HUES64 (cell line): ENCODE measurements around the gene RNF214.

ENCODE experiments used
- H3K27ac ChIP-seq: 2 replicates; pipeline ENCODE4 v1.7.0; 2013; ENCODE audit warnings: low read depth, low read length, inconsistent platforms
- H3K27me3 ChIP-seq: 2 replicates; pipeline ENCODE4 v1.6.1; 2013; ENCODE audit warnings: mild to moderate bottlenecking, low read length; ENCODE audit not compliant: insufficient read depth
- H3K36me3 ChIP-seq: 2 replicates; pipeline ENCODE4 v1.6.1; 2013; ENCODE audit warnings: mild to moderate bottlenecking, low read length; ENCODE audit not compliant: insufficient read depth
- H3K4me1 ChIP-seq: 2 replicates; pipeline ENCODE4 v1.6.1; 2013; ENCODE audit warnings: mild to moderate bottlenecking, low read length, moderate library complexity; ENCODE audit not compliant: insufficient read depth
- H3K4me3 ChIP-seq: 2 replicates; pipeline ENCODE4 v1.5.1; 2013; ENCODE audit warnings: mild to moderate bottlenecking, low read length, moderate library complexity
- H3K9ac ChIP-seq: 2 replicates; pipeline ENCODE4 v1.6.1; 2013; ENCODE audit warnings: mild to moderate bottlenecking, low read depth, low read length
- H3K9me3 ChIP-seq: 2 replicates; pipeline ENCODE4 v1.6.1; 2013; ENCODE audit warnings: low read depth, low read length; ENCODE audit not compliant: insufficient read depth
- WGBS: fragments of 150-250, 120-280 bp; methylation state at CpG from one replicate; pipeline ENCODE4 v1.1.7; 2013; ENCODE audit warnings: missing lambda C conversion rate; 5-methylcytosine and 5-hydroxymethylcytosine counted together

Gene RNF214

DNA sequence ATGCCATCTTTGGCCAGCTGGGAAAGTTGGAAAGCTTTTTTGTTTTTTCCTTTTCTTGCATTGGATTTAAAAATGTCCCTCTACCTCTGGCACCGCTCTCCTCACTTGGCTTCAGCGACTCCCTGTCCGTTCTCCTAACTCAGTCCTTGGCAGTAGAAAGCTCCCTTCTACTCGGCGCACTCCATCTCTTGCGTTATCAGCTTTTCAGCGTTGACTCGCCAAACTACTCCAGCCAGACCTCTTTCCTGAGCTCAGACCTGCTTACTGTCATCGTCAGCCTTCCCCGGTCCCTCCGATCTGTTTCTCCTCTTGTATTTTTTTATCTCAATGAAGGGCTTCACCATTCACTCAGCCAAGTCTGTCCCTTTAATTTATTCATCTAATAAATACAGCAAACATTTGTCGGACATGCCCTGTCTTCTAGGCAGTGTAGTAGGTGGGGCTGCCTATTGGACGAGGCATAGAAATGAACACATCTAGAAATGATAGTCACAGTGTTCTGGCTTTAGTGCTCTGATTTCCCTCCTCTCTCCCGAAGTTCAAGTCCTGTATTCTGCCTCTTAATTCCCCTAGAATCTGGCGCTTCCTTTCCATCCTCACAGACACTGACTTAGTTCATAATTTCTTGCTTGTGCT is 96.0 kb downstream of the RNF214 start:
- H3K4me3 ChIP-seq: peak overlapping the region; percentile 81
- H3K9ac ChIP-seq: peak overlapping the region; percentile 77
- H3K27me3 ChIP-seq: peaks cover 5% of the 10 kb centered on the region; the same call in 1 of the 2 replicates
- no peaks in the 10 kb centered on the region for H3K9me3 ChIP-seq
- no peaks in the 10 kb centered on the region for H3K36me3 ChIP-seq
- H3K4me1 ChIP-seq: peaks cover 6% of the 10 kb centered on the region; the same call in 1 of the 2 replicates
- no peak overlapping the region for H3K27ac ChIP-seq
- 31% methylated on average over 15 of the region's 15 CpGs for WGBS

DNA sequence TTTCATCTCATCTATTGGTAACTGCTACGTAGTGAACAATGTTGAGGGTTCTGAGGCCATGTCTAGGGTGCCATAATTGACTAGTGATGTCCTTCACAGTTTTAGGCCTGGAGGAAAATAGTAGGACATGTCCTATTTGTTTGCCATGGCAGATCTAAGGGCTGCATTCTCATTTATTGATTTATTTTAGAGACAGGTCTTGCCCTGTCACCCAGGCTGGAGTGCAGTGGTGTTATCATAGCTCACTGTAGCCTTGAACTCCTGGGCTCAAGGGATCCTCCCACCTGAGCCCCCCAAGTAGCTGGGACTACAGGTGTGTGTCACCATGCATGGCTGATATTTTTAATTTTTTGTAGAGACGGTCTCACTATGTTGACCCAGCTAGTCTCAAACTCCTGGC is 100.4 kb downstream of the RNF214 start:
- no peak overlapping the region for H3K4me3 ChIP-seq
- H3K36me3 ChIP-seq: no peaks in the 10 kb centered on the region
- H3K9ac ChIP-seq: no peak overlapping the region; the same call in 1 of the 2 replicates
- H3K9me3 ChIP-seq: no peaks in the 10 kb centered on the region
- H3K27ac ChIP-seq: no peak overlapping the region
- H3K4me1 ChIP-seq: peaks cover 6% of the 10 kb centered on the region; the same call in 1 of the 2 replicates
- 75% methylated on average over 2 of the region's 2 CpGs for WGBS
- peaks cover 5% of the 10 kb centered on the region; the same call in 1 of the 2 replicates for H3K27me3 ChIP-seq

DNA sequence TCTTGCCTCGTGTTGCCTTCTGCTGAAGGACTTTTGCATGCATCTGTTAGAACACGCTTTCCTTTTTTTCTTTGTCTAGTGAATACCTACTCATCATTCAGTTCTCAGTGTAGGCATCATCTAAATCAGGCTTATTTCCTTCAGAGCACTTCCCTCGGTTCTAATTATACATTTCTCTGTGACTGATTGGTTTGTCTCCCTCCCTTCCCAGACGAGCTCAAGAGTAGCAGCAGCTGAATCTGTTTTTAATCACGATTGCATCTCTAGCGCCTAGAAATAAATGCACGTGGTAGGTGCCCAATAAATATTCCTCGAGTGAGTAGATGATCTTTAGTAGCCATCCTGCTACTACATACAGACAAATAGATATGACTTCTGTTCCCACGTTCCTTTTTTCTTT is 101.4 kb downstream of the RNF214 start:
- Histone ChIP-seq H3K27me3 (peaks cover under 1% of the 10 kb centered on the region; the same call in 1 of the 2 replicates), H3K9me3 (no peaks in the 10 kb centered on the region), H3K4me3 (no peak overlapping the region), H3K27ac (no peak overlapping the region), H3K9ac (no peak overlapping the region), H3K36me3 (0 out of 2 replicates have a peak, but pooled peaks cover 4% of the 10 kb centered on the region), H3K4me1 (peaks cover under 1% of the 10 kb centered on the region; the same call in 1 of the 2 replicates)
- 92% methylated on average over 9 of the region's 9 CpGs for WGBS

DNA sequence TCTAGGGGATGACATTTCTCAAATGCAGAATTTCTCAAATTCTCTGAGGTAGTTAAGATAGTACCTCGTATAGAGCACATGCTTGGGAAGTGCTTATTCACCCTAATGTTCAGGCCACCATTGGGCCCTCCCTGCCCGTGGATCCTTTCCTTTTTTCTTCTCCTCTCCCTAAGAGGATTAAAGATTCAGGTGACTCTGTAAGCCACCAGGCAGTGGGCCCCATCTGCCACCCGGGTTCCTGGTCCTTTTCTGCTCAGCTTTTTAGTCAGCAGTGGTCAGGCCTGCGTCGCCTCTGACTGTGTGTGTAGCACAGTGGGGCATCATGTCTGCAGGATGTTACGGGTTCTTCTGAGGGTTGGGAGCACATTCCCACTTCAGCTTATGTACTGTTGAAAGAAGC is 102.4 kb downstream of the RNF214 start:
- Histone ChIP-seq H3K9ac (no peak overlapping the region), H3K27me3 (no peaks in the 10 kb centered on the region), H3K4me1 (no peaks in the 10 kb centered on the region), H3K36me3 (0 out of 2 replicates have a peak, but pooled peaks cover 4% of the 10 kb centered on the region), H3K4me3 (no peak overlapping the region), H3K9me3 (no peaks in the 10 kb centered on the region), H3K27ac (no peak overlapping the region)
- WGBS: 92% methylated on average over 6 of the region's 6 CpGs

DNA sequence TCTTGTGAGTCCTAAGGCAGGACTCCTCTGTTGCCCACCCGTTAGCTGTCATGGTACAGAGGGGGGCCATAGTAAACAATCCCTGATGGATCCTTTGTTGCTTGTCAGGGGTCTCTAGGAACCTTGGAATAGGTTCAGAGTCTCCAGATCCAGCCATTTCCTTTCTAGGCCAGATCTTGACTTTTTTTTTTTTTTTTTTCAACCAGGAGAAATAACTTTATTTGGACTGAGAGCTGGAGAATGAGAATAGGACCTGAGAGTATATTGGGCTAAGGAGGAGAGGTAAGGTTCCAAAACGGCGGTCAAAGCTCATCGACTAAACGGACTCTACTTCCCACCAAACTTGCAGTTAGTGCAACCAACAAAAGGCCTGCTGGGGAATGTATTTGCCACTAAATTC is 102.9 kb downstream of the RNF214 start:
- Histone ChIP-seq H3K36me3 (peaks cover 8% of the 10 kb centered on the region; the same call in 1 of the 2 replicates), H3K9me3 (no peaks in the 10 kb centered on the region), H3K27ac (no peak overlapping the region), H3K4me1 (no peaks in the 10 kb centered on the region), H3K27me3 (no peaks in the 10 kb centered on the region), H3K4me3 (no peak overlapping the region), H3K9ac (no peak overlapping the region)
- WGBS: 97% methylated on average over 5 of the region's 5 CpGs
